ENCODE results near the gene PPM1B. TPM values are rescaled to one million over a fixed set of nuclear protein-coding genes. Genes with fewer than 3 reads are reported as not detected.

PPM1B gene
- total and polyA plus RNA-seq, 2 of the 13 experiments (the other 11 are each of a cell fraction or from before 2014, with no cell fraction given) = 24.4 to 25.0 TPM

DNA sequence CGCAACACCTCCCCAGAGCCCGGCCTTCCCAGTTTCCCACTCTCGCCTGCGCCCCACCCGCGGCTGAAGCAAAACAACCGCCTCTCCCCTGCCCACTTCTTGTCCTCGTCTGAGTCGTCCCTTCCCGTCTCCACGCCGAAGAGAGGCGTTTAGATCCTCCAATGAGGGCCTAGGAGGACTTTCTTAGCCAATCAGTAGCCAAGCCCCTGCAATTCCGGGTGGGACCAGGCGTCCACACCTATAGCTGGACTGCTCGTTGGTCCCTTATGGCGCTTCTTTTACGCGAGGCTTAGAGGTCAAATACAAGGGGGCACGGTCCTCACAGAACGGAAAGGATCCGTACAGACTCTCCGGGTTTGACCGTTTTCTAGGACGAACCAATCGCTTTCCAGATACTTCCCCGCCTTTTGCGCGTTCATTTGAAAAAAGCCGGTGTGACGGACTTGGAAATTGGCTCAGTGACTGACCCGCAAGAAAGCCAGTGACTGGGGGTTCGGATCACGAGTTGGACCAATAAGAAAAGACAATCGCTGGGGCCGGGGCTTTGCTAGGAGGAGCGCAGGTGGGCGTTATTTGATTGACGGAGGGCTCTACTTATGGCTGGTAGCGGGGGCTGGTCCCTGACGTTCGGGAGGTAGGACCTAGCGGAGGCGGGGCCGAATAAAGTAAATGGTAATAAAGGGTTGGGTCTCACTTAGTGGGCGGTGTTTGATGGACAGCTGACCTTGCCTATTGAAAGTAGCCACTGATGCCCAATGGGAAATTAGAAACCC lies 581 bp upstream of the PPM1B start (continued):
- TF ChIP-seq CCDC6 (CRISPR knock-in tag; IDR thresholded peaks at IDR 0.05) (peak; percentile 83), ZNF567 (CRISPR knock-in tag; IDR thresholded peaks at IDR 0.05; ENCODE audit: borderline replicate concordance) (no peak; the same call in 1 of the 2 replicates), ZNF3 (CRISPR knock-in tag; IDR thresholded peaks at IDR 0.05) (no peak), FOXC1 (CRISPR knock-in tag; IDR thresholded peaks at IDR 0.05; ENCODE audit: borderline replicate concordance) (peak; percentile 81; the same call in 1 of the 2 replicates), ZNF562 (CRISPR knock-in tag; IDR thresholded peaks at IDR 0.05; ENCODE audit: borderline replicate concordance) (no peak)
- TF ChIP-seq, protein P1, sequence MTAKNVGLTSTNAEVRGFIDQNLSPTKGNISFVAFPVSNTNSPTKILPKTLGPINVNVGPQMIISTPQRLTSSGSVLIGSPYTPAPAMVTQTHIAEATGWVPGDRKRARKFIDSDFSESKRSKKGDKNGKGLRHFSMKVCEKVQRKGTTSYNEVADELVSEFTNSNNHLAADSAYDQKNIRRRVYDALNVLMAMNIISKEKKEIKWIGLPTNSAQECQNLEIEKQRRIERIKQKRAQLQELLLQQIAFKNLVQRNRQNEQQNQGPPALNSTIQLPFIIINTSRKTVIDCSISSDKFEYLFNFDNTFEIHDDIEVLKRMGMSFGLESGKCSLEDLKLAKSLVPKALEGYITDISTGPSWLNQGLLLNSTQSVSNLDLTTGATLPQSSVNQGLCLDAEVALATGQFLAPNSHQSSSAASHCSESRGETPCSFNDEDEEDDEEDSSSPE (CRISPR knock-in tag; IDR thresholded peaks at IDR 0.05) = peak; percentile 89
- TF ChIP-seq, protein P2, sequence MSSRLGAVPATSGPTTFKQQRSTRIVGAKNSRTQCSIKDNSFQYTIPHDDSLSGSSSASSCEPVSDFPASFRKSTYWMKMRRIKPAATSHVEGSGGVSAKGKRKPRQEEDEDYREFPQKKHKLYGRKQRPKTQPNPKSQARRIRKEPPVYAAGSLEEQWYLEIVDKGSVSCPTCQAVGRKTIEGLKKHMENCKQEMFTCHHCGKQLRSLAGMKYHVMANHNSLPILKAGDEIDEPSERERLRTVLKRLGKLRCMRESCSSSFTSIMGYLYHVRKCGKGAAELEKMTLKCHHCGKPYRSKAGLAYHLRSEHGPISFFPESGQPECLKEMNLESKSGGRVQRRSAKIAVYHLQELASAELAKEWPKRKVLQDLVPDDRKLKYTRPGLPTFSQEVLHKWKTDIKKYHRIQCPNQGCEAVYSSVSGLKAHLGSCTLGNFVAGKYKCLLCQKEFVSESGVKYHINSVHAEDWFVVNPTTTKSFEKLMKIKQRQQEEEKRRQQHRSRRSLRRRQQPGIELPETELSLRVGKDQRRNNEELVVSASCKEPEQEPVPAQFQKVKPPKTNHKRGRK (CRISPR knock-in tag; IDR thresholded peaks at IDR 0.05) = no peak
- TF ChIP-seq, protein P3, sequence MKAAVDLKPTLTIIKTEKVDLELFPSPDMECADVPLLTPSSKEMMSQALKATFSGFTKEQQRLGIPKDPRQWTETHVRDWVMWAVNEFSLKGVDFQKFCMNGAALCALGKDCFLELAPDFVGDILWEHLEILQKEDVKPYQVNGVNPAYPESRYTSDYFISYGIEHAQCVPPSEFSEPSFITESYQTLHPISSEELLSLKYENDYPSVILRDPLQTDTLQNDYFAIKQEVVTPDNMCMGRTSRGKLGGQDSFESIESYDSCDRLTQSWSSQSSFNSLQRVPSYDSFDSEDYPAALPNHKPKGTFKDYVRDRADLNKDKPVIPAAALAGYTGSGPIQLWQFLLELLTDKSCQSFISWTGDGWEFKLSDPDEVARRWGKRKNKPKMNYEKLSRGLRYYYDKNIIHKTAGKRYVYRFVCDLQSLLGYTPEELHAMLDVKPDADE (CRISPR knock-in tag; IDR thresholded peaks at IDR 0.05) = no peak
- TF ChIP-seq, protein P4, sequence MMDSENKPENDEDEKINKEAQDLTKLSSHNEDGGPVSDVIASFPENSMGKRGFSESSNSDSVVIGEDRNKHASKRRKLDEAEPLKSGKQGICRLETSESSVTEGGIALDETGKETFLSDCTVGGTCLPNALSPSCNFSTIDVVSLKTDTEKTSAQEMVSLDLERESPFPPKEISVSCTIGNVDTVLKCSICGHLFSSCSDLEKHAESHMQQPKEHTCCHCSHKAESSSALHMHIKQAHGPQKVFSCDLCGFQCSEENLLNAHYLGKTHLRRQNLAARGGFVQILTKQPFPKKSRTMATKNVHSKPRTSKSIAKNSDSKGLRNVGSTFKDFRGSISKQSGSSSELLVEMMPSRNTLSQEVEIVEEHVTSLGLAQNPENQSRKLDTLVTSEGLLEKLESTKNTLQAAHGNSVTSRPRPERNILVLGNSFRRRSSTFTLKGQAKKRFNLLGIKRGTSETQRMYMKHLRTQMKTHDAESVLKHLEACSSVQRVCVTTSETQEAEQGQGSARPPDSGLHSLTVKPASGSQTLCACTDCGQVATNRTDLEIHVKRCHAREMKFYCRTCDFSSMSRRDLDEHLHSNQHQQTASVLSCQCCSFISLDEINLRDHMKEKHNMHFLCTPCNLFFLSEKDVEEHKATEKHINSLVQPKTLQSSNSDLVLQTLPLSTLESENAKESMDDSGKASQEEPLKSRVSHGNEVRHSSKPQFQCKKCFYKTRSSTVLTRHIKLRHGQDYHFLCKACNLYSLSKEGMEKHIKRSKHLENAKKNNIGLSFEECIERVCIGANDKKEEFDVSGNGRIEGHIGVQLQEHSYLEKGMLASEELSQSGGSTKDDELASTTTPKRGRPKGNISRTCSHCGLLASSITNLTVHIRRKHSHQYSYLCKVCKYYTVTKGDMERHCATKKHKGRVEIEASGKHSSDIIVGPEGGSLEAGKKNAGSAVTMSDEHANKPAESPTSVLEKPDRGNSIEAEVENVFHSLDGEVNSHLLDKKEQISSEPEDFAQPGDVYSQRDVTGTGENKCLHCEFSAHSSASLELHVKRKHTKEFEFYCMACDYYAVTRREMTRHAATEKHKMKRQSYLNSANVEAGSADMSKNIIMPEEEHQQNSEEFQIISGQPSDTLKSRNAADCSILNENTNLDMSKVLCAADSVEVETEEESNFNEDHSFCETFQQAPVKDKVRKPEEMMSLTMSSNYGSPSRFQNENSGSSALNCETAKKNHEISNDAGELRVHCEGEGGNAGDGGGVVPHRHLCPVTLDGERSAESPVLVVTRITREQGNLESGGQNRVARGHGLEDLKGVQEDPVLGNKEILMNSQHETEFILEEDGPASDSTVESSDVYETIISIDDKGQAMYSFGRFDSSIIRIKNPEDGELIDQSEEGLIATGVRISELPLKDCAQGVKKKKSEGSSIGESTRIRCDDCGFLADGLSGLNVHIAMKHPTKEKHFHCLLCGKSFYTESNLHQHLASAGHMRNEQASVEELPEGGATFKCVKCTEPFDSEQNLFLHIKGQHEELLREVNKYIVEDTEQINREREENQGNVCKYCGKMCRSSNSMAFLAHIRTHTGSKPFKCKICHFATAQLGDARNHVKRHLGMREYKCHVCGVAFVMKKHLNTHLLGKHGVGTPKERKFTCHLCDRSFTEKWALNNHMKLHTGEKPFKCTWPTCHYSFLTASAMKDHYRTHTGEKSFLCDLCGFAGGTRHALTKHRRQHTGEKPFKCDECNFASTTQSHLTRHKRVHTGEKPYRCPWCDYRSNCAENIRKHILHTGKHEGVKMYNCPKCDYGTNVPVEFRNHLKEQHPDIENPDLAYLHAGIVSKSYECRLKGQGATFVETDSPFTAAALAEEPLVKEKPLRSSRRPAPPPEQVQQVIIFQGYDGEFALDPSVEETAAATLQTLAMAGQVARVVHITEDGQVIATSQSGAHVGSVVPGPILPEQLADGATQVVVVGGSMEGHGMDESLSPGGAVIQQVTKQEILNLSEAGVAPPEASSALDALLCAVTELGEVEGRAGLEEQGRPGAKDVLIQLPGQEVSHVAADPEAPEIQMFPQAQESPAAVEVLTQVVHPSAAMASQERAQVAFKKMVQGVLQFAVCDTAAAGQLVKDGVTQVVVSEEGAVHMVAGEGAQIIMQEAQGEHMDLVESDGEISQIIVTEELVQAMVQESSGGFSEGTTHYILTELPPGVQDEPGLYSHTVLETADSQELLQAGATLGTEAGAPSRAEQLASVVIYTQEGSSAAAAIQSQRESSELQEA (CRISPR knock-in tag; IDR thresholded peaks at IDR 0.05; ENCODE audit: not compliant biosample characterization) = no peak
- TF ChIP-seq, protein P5, sequence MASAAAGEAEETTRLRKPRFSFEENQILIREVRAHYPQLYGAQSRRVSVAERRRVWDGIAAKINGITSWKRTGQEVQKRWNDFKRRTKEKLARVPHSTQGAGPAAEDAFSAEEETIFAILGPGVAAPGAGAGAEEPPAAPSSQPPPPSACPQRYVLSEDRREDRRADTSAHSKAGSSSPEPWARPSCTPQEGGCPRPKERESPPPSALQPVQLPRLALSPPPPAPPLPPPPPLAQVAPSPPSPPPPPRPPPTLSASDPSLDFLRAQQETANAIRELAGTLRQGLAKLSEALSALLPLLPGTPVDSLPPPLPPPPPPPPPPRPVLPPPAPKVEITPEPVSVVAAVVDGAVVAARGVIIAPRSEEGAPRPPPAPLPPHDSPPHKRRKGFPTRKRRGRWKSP (CRISPR knock-in tag; IDR thresholded peaks at IDR 0.05) = no peak; the same call in 1 of the 2 replicates
